K562 (cell line): ENCODE measurements around the gene UBE3B. TPM values are rescaled to one million over a fixed set of nuclear protein-coding genes. Genes with fewer than 3 reads are reported as not detected.

Experiments used
- ATAC-seq: fragments of 200-7000 bp; cut with Tn5 transposase; 3 replicates; pipeline ENCODE4 v1.9.1; 2020; ENCODE audit warnings: moderate library complexity
- BruUV-seq: library from RNA; stranded (reverse); fragments of 400-500 nt; replicated peaks from 2 replicates; lab custom pipeline; 2021; lab: Mats Ljungman, UMichigan
- CTCF ChIA-PET: fragments of 300-600 bp; formaldehyde crosslinking; extraction: SDS; loops from one replicate; lab custom pipeline; 2021; ENCODE audit warnings: low intra/inter-chr PET ratio; lab: Yijun Ruan, JAX
- POLR2A ChIA-PET: fragments of 300-600, 350-650 bp; sonication (Branson Sonifier 250); formaldehyde crosslinking; extraction: SDS; loops from one replicate; lab custom pipeline; 2021; ENCODE audit warnings: antibody characterized with exemption, inconsistent platforms; lab: Yijun Ruan, JAX
- DNase-seq, 4 experiments: peaks; one replicate each; pipeline versions ENCODE4 v3.0.0 to v3.0.0-alpha.2; 2011 to 2018; ENCODE audit warnings: low spot score in 3 of 4, mixed read lengths in 3 of 4; ENCODE audit errors: extremely low read depth in 1 of 4
- FAIRE-seq: peaks from 2 replicates; lab custom pipeline; 2011; peaks lifted over from hg19 to GRCh38; lab: Jason Lieb, UNC
- H2AFZ ChIP-seq: 2 replicates; pipeline ENCODE4 v1.6.0; 2011; ENCODE audit warnings: low read depth, low read length, control low read depth, inconsistent platforms
- H3K27ac ChIP-seq: fragments of 200-600 bp; 3 replicates; pipeline ENCODE4 v1.8.0; 2011; ENCODE audit warnings: low read depth, mild to moderate bottlenecking, control low read depth, inconsistent platforms, low read length, moderate library complexity, mixed read lengths; ENCODE audit errors: extremely low read depth
- H3K27me3 ChIP-seq, 2 experiments: fragments of 300-600 bp in 1 of 2; 2 replicates in 1 of 2; 3 replicates in 1 of 2; pipeline versions ENCODE4 v1.6.0 to v1.8.0; 2011; ENCODE audit warnings: inconsistent platforms in 2 of 2, low read length in 2 of 2, mild to moderate bottlenecking in 1 of 2, mixed read lengths in 1 of 2, moderate library complexity in 1 of 2; ENCODE audit not compliant: control insufficient read depth in 2 of 2, insufficient read depth in 2 of 2
- H3K36me3 ChIP-seq: fragments of 300-600 bp; 3 replicates; pipeline ENCODE4 v1.8.0; 2011; ENCODE audit warnings: mild to moderate bottlenecking, low read length, inconsistent platforms; ENCODE audit not compliant: control insufficient read depth, insufficient read depth
- H3K4me1 ChIP-seq, 2 experiments: fragments of 200-600 bp in 1 of 2; replicated peaks in 1 of 2; 2 replicates in 1 of 2; 3 replicates in 1 of 2; pipeline versions ENCODE4 v1.5.1 to v1.8.0; 2011; ENCODE audit warnings: inconsistent platforms in 2 of 2, low read length in 2 of 2, mild to moderate bottlenecking in 1 of 2, mixed read lengths in 1 of 2, moderate library complexity in 1 of 2; ENCODE audit not compliant: control insufficient read depth in 2 of 2, insufficient read depth in 2 of 2
- H3K4me2 ChIP-seq: 2 replicates; pipeline ENCODE4 v1.6.1; 2011; ENCODE audit warnings: low read length, control low read depth, inconsistent platforms, mixed read lengths; ENCODE audit not compliant: insufficient read depth
- H3K4me3 ChIP-seq: fragments of 200-600 bp; sonication (generic), shearing (Covaris generic); 2 replicates; pipeline ENCODE4 v1.5.1; 2016; ENCODE audit warnings: control low read depth, inconsistent platforms
- H3K79me2 ChIP-seq: fragments of 200-600 bp; 3 replicates; pipeline ENCODE4 v1.8.0; 2011; ENCODE audit warnings: low read length, inconsistent platforms; ENCODE audit not compliant: control insufficient read depth, insufficient read depth
- H3K9ac ChIP-seq, 2 experiments: 2 replicates each; pipeline versions ENCODE4 v1.6.0 to v1.6.1; 2011; ENCODE audit warnings: low read depth in 2 of 2, low read length in 2 of 2, control low read depth in 1 of 2, inconsistent platforms in 1 of 2, mild to moderate bottlenecking in 1 of 2, mixed read lengths in 1 of 2; ENCODE audit not compliant: insufficient read depth in 1 of 2
- H3K9me1 ChIP-seq: one replicate; pipeline ENCODE4 v1.6.0; 2011; ENCODE audit warnings: inconsistent platforms, mild to moderate bottlenecking, low read length, moderate library complexity; ENCODE audit not compliant: control insufficient read depth, insufficient read depth
- H3K9me3 ChIP-seq: replicated peaks from 2 replicates; pipeline ENCODE4 v1.5.1; 2011; ENCODE audit warnings: low read depth, low read length, inconsistent platforms; ENCODE audit not compliant: control insufficient read depth, insufficient read depth
- H4K20me1 ChIP-seq: replicated peaks from 2 replicates; pipeline ENCODE4 v1.6.1; 2011; ENCODE audit warnings: low read length, inconsistent platforms, mixed read lengths; ENCODE audit not compliant: control insufficient read depth, insufficient read depth
- CHD4 ChIP-seq: fragments of 200-600 bp; sonication (generic); IDR thresholded peaks from 3 replicates; pipeline ENCODE4 v1.6.1; 2012; ENCODE audit warnings: low read depth, mild to moderate bottlenecking, mixed read lengths, low read length, inconsistent platforms; ENCODE audit not compliant: insufficient read depth, insufficient replicate concordance, poor library complexity, severe bottlenecking
- IRF2 ChIP-seq: sonication (generic); formaldehyde crosslinking; IDR thresholded peaks from 2 replicates; pipeline ENCODE4 v1.8.1; 2022; ENCODE audit warnings: mild to moderate bottlenecking, missing genetic modification reagents
- KAT8 ChIP-seq: fragments of 450-650 bp; IDR thresholded peaks from 2 replicates; pipeline ENCODE4 v1.6.1; 2016; ENCODE audit warnings: low read depth, mild to moderate bottlenecking
- PHTF2 ChIP-seq: fragments of 250-450 bp; sonication (Bioruptor Pico); IDR thresholded peaks from 2 replicates; pipeline ENCODE4 v1.5.0; 2021; ENCODE audit warnings: mild to moderate bottlenecking
- TCF15 ChIP-seq: fragments of 250-450 bp; sonication (Bioruptor Pico); IDR thresholded peaks from 2 replicates; pipeline ENCODE4 v1.8.0; 2022; ENCODE audit warnings: moderate library complexity, mild to moderate bottlenecking, inconsistent platforms
- TEAD2 ChIP-seq: fragments of 450-650 bp; IDR thresholded peaks from 2 replicates; pipeline ENCODE4 v1.6.1; 2016; ENCODE audit warnings: missing genetic modification characterization, control low read depth, missing compliant biosample characterization
- ZKSCAN8 ChIP-seq: fragments of 200-800 bp; sonication (Bioruptor generic); IDR thresholded peaks from 2 replicates; pipeline ENCODE4 v1.6.1; 2016; ENCODE audit warnings: missing genetic modification characterization, missing compliant biosample characterization
- ZNF57 ChIP-seq: fragments of 450-650 bp; formaldehyde crosslinking; IDR thresholded peaks from 2 replicates; pipeline ENCODE4 v1.4.0; 2020; ENCODE audit warnings: mild to moderate bottlenecking, moderate library complexity
- WGBS: fragments of 100-300 bp; shearing (Covaris generic); methylation state at CpG from one replicate; pipeline ENCODE4 v1.1.6; 2016; ENCODE audit warnings: low coverage, mixed read lengths; ENCODE audit not compliant: insufficient coverage; ENCODE audit errors: missing lambda C conversion rate; 5-methylcytosine and 5-hydroxymethylcytosine counted together
- in situ Hi-C: fragments of 300-500 bp; cut with MboI; formaldehyde crosslinking; loops from 4 replicates; pipeline ENCODE4 v1.15.0; 2018; ENCODE audit warnings: inconsistent platforms, mixed read lengths
- intact Hi-C: fragments of 100-400 bp; cut with micrococcal nuclease; formaldehyde crosslinking; loops from 2 replicates; pipeline ENCODE4 v1.14.2; 2022
- polyA plus RNA-seq, 8 experiments: library from polyadenylated mRNA; depleted of rRNA in 4 of 8; stranded (reverse) in 5 of 8; unstranded in 3 of 8; fragments of >200 nt; fragmentation: Nextera tagmentation in 2 of 8; fragmentation: Illumina TruSeq in 1 of 8; extraction: Ambion mirVana in 2 of 8; extraction: Trizol in 1 of 8; gene quantifications; 2 replicates each; pipeline versions ENCODE4 v1.2.1 to v1.2.3, GENCODE V29; 2011 to 2014; ENCODE audit warnings: inconsistent platforms in 1 of 8, missing spikeins in 1 of 8
- total RNA-seq, 7 experiments: library from RNA; depleted of rRNA in 6 of 7; stranded (reverse); fragments of >200 nt in 6 of 7; fragmentation: Illumina TruSeq in 2 of 7; extraction: Trizol in 2 of 7; gene quantifications; 2 replicates each; pipeline versions ENCODE4 v1.2.1 to v1.2.3, GENCODE V29; 2011 to 2021; ENCODE audit warnings: low replicate concordance in 1 of 7
- TF ChIP-seq, protein P1 (sequence below): sonication (generic); IDR thresholded peaks from 2 replicates; pipeline ENCODE4 v1.6.1; 2016

The UBE3B gene
- total and polyA plus RNA-seq, 9 of the 15 experiments (the other 6 are each of a cell fraction or from before 2014, with no cell fraction given), result 7.6 to 23.6 (median 15.5) TPM

- 3% methylated on average over 15 of the region's 15 CpGs for WGBS
- in situ Hi-C loops (no loop called here), intact Hi-C loops (no loop called here)
- FAIRE-seq (no peak), DNase-seq (no peak), ATAC-seq (no peak; the same call in 2 of the 3 replicates)
- POLR2A ChIA-PET, result interaction anchor here (0.6 to 2.3 kb wide), 3 partner anchors 9 to 62 kb away, joined by 3 to 13 read pairs (median 5); partner anchors contain the start of genes MMAB and MVK
- CTCF ChIA-PET, result no interaction called here
- Histone ChIP-seq H3K36me3 (no peaks in the 10 kb centered on the region), H4K20me1 (peaks cover 19% of the 10 kb centered on the region), H3K79me2 (no peaks in the 10 kb centered on the region), H2AFZ (no peak overlapping the region), H3K9me1 (no peaks in the 10 kb centered on the region), H3K27me3 (peaks cover 49 to 81% of the 10 kb centered on the region in 2 experiments), H3K4me1 (no peaks in the 10 kb centered on the region; a peak in 1 of 5 replicates), H3K4me3 (no peak overlapping the region), H3K4me2 (no peak overlapping the region), H3K27ac (no peak overlapping the region), H3K9me3 (no peaks in the 10 kb centered on the region)
- BruUV-seq, result no TSS peak
- TF ChIP-seq TCF15 (CRISPR knock-in tag), result no peak
- TF ChIP-seq PHTF2, result no peak
- no peak for TF ChIP-seq IRF2 (CRISPR knock-in tag)
- TF ChIP-seq ZNF57, result no peak
- TF ChIP-seq, protein P1, sequence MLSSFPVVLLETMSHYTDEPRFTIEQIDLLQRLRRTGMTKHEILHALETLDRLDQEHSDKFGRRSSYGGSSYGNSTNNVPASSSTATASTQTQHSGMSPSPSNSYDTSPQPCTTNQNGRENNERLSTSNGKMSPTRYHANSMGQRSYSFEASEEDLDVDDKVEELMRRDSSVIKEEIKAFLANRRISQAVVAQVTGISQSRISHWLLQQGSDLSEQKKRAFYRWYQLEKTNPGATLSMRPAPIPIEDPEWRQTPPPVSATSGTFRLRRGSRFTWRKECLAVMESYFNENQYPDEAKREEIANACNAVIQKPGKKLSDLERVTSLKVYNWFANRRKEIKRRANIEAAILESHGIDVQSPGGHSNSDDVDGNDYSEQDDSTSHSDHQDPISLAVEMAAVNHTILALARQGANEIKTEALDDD, result no peak
- no peak for TF ChIP-seq KAT8
- no peak for TF ChIP-seq ZKSCAN8 (CRISPR knock-in tag)
- TF ChIP-seq TEAD2 (tag), result no peak
- TF ChIP-seq CHD4, result no peak
- TF ChIP-seq, all 486 proteins: peak for 0
- no peak overlapping the region for H3K9ac ChIP-seq
Measured at GRCh38 chr12:109549613-109550270, 72.3 kb downstream of the UBE3B start.
